GM12878 (cell line): Measurements from ENCODE around the gene SMC5.

ENCODE experiments used
- NR2C2 ChIP-seq: IDR thresholded peaks from 2 replicates; pipeline ENCODE4 v1.6.1; 2011; ENCODE audit warnings: borderline replicate concordance, low read depth; ENCODE audit not compliant: control insufficient read depth, insufficient read length
- ZNF24 ChIP-seq: fragments of 450-650 bp; IDR thresholded peaks from 2 replicates; pipeline ENCODE4 v1.6.1; 2017; ENCODE audit warnings: antibody characterized with exemption, mild to moderate bottlenecking
- TF ChIP-seq, protein P1 (sequence below), 3 experiments: IDR thresholded peaks in 2 of 3; conservative IDR thresholded peaks in 1 of 3; 2 replicates each; pipeline ENCODE4 v1.5.1; 2011; ENCODE audit warnings: low read depth in 3 of 3, low read length in 3 of 3, mild to moderate bottlenecking in 3 of 3, control low read depth in 2 of 3, moderate library complexity in 2 of 3, inconsistent platforms in 1 of 3, mixed read lengths in 1 of 3; ENCODE audit not compliant: control insufficient read depth in 2 of 3, insufficient read depth in 1 of 3; ENCODE audit errors: extremely low read depth in 1 of 3

DNA sequence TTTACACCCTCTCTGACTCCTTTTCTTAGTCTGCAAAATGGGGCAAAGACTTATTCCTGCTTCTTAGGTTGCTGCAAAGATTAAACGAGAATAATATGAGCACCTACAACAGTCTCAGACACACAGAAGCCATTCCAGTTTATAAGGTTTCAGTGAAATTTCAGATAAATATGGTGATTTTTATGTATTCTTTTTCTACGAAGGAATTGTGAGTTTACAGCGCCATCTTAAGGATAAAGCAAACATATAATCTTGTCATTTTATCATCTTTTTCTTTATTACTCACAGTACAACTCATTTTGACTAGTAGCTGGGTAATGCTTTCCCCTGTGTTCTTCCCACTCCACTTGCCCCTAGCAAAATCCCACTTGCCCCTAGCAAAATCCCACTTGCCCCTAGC, 29.2 kb upstream of the SMC5 start:
- TF ChIP-seq ZNF24: no peak
- TF ChIP-seq, protein P1, sequence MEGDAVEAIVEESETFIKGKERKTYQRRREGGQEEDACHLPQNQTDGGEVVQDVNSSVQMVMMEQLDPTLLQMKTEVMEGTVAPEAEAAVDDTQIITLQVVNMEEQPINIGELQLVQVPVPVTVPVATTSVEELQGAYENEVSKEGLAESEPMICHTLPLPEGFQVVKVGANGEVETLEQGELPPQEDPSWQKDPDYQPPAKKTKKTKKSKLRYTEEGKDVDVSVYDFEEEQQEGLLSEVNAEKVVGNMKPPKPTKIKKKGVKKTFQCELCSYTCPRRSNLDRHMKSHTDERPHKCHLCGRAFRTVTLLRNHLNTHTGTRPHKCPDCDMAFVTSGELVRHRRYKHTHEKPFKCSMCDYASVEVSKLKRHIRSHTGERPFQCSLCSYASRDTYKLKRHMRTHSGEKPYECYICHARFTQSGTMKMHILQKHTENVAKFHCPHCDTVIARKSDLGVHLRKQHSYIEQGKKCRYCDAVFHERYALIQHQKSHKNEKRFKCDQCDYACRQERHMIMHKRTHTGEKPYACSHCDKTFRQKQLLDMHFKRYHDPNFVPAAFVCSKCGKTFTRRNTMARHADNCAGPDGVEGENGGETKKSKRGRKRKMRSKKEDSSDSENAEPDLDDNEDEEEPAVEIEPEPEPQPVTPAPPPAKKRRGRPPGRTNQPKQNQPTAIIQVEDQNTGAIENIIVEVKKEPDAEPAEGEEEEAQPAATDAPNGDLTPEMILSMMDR (IDR thresholded peaks at IDR 0.05 in 2 of 3, conservative IDR thresholded peaks at IDR 0.05 in 1 of 3; ENCODE audit: control insufficient read depth in 2 of 3, extremely low read depth in 1 of 3, insufficient read depth in 1 of 3, low read depth in 3 of 3, low read length in 3 of 3): no peak; a peak in 1 of 6 replicates
- no peak for TF ChIP-seq NR2C2
